Peyer's patch (tissue), 4 donors: ENCODE measurements around the gene TEX53.

Experiments used
- CTCF ChIP-seq, 6 experiments: fragments of 450-650 bp in 4 of 6; fragments of 200-600 bp in 2 of 6; sonication (generic) in 1 of 6; IDR thresholded peaks; one replicate each; pipeline ENCODE4 v1.5.1; 2017 to 2019; ENCODE audit warnings: antibody characterized with exemption in 6 of 6, mild to moderate bottlenecking in 3 of 6, moderate library complexity in 1 of 6
- POLR2A ChIP-seq, 2 donors: fragments of 450-650 bp; IDR thresholded peaks; one replicate each; pipeline ENCODE4 v1.5.1; 2017; ENCODE audit warnings: antibody characterized with exemption in 2 of 2, mild to moderate bottlenecking in 2 of 2, moderate library complexity in 2 of 2

GRCh38 chr9:114694146-114694545 is 36.5 kb upstream of the TEX53 start:
- TF ChIP-seq POLR2A (IDR thresholded peaks at IDR 0.05), result no peak
- no peak for TF ChIP-seq CTCF (IDR thresholded peaks at IDR 0.05)
